Loucy (cell line): ENCODE data around the gene GCK.

Experiments
- H2AFZ ChIP-seq: fragments of 200-600 bp; sonication (generic); 2 replicates; pipeline ENCODE4 v1.6.0; 2016; ENCODE audit warnings: antibody characterized with exemption, mild to moderate bottlenecking, low read length, moderate library complexity
- H3F3A ChIP-seq: fragments of 200-600 bp; 2 replicates; pipeline ENCODE4 v1.6.0; 2016; ENCODE audit warnings: antibody characterized with exemption, low read depth, mild to moderate bottlenecking
- H3K27me3 ChIP-seq: fragments of 200-600 bp; sonication (generic); 2 replicates; pipeline ENCODE4 v1.6.1; 2014; ENCODE audit warnings: low read length, mild to moderate bottlenecking; ENCODE audit not compliant: insufficient read depth, poor library complexity, severe bottlenecking
- H3K36me3 ChIP-seq: fragments of 200-600 bp; sonication (generic); 2 replicates; pipeline ENCODE4 v1.6.1; 2016; ENCODE audit warnings: low read length; ENCODE audit not compliant: insufficient read depth
- H3K4me1 ChIP-seq: fragments of 200-600 bp; sonication (generic); 2 replicates; pipeline ENCODE4 v1.5.1; 2014; ENCODE audit warnings: low read length, mild to moderate bottlenecking; ENCODE audit not compliant: insufficient read depth, poor library complexity, severe bottlenecking
- H3K4me2 ChIP-seq: fragments of 200-600 bp; sonication (generic); 2 replicates; pipeline ENCODE4 v1.6.0; 2014; ENCODE audit warnings: antibody characterized with exemption, low read length, low read depth, mild to moderate bottlenecking; ENCODE audit not compliant: poor library complexity, severe bottlenecking
- H3K4me3 ChIP-seq: fragments of 200-600 bp; sonication (generic); 2 replicates; pipeline ENCODE4 v1.5.1; 2014; ENCODE audit warnings: low read length, mild to moderate bottlenecking, mixed read lengths; ENCODE audit not compliant: poor library complexity, severe bottlenecking
- H3K79me2 ChIP-seq: fragments of 200-600 bp; sonication (generic); 2 replicates; pipeline ENCODE4 v1.6.1; 2014; ENCODE audit warnings: low read length; ENCODE audit not compliant: insufficient read depth
- H3K9ac ChIP-seq: fragments of 200-600 bp; sonication (generic); 2 replicates; pipeline ENCODE4 v1.6.0; 2014; ENCODE audit warnings: mild to moderate bottlenecking, low read depth, low read length, moderate library complexity; ENCODE audit not compliant: poor library complexity, severe bottlenecking
- H3K9me2 ChIP-seq: fragments of 200-600 bp; sonication (generic); replicated peaks from 2 replicates; pipeline ENCODE4 v1.6.1; 2016; ENCODE audit warnings: low read depth, low read length, mixed read lengths
- H3K9me3 ChIP-seq: fragments of 200-600 bp; sonication (generic); 2 replicates; pipeline ENCODE4 v1.6.1; 2014; ENCODE audit warnings: mild to moderate bottlenecking, antibody characterized with exemption, low read length, low read depth; ENCODE audit not compliant: insufficient read depth
- H4K20me1 ChIP-seq: fragments of 200-600 bp; sonication (generic); 2 replicates; pipeline ENCODE4 v1.6.0; 2014; ENCODE audit warnings: antibody characterized with exemption, low read length, mild to moderate bottlenecking; ENCODE audit not compliant: insufficient read depth, poor library complexity, severe bottlenecking
- EZH2phosphoT487 ChIP-seq: fragments of 200-600 bp; IDR thresholded peaks from 2 replicates; pipeline ENCODE4 v1.6.1; 2018; ENCODE audit warnings: antibody characterized with exemption, mild to moderate bottlenecking, moderate library complexity, borderline replicate concordance
- TF ChIP-seq, protein P1 (sequence below): fragments of 200-600 bp; sonication (generic); conservative IDR thresholded peaks from 2 replicates; pipeline ENCODE4 v1.5.1; 2014; ENCODE audit warnings: mild to moderate bottlenecking, antibody characterized with exemption, low read length

The GCK gene

DNA sequence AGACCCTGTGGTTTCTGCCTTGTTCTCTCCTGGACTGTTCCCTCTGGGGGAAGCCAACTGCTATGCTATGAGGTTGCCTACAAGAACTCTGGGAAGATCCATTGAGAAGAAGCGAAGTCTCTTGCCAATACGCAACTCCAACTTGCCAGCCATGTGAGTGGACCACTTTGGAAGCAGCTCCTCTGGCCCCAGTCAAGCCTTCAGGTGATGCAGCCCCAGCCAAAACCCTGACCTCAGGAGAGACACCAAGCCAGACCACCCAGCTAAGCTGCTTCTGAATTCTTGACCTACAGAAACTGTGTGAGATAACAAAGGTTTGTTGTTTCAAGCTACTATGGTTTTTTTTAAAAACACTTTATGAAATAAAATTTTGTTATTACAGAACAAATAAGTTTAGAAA lies 27.9 kb downstream of the GCK start:
- H3F3A ChIP-seq, result no peaks in the 10 kb centered on the region
- H3K36me3 ChIP-seq, result no peaks in the 10 kb centered on the region
- no peaks in the 10 kb centered on the region for H3K27me3 ChIP-seq
- TF ChIP-seq, protein P1, sequence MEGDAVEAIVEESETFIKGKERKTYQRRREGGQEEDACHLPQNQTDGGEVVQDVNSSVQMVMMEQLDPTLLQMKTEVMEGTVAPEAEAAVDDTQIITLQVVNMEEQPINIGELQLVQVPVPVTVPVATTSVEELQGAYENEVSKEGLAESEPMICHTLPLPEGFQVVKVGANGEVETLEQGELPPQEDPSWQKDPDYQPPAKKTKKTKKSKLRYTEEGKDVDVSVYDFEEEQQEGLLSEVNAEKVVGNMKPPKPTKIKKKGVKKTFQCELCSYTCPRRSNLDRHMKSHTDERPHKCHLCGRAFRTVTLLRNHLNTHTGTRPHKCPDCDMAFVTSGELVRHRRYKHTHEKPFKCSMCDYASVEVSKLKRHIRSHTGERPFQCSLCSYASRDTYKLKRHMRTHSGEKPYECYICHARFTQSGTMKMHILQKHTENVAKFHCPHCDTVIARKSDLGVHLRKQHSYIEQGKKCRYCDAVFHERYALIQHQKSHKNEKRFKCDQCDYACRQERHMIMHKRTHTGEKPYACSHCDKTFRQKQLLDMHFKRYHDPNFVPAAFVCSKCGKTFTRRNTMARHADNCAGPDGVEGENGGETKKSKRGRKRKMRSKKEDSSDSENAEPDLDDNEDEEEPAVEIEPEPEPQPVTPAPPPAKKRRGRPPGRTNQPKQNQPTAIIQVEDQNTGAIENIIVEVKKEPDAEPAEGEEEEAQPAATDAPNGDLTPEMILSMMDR, result no peak
- no peak for TF ChIP-seq EZH2phosphoT487
- H4K20me1 ChIP-seq, result no peaks in the 10 kb centered on the region
- no peaks in the 10 kb centered on the region for H3K4me1 ChIP-seq
- no peak overlapping the region for H2AFZ ChIP-seq
- H3K9me2 ChIP-seq, result no peaks in the 10 kb centered on the region
- no peak overlapping the region for H3K4me3 ChIP-seq
- H3K9me3 ChIP-seq, result no peaks in the 10 kb centered on the region
- no peak overlapping the region for H3K4me2 ChIP-seq
- no peaks in the 10 kb centered on the region for H3K79me2 ChIP-seq
- no peak overlapping the region for H3K9ac ChIP-seq

DNA sequence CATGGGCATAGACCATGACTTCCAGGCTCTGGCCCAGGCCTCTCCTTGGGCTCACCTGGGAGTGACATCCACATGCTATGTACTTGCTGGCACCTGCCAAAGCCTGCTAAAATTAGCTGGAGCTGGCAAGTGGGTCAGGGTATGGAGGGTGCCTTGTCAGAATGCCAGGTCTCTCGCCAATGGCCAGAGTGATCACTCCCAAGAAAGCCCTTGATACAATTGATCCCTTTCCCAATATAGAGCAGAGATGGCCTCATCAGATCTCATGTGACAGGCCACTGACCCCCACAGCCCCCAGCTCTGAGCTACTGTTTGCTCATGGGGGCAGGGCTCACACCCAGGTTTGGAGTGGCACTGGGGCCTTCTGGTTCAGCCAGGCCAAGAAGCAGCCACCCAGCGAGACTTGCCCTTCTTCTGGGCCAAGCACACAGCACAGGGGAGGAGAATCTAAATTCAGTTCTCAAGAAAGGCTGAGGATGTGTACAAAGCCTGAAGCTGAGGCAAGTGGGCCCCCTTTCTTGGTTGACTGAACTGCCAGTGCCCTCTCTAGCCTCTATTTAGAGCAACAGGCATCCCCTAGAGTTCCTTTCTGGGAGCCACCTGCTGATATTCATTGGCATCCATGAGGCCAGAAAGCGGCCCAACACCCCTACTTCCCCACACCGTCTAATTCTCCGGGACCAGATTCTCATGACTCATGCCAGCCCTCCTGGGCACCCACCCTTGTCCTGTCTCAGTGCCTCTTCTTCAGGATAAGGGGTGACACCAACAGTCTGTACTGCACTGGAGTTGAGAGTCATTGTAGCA lies 29.2 kb downstream of the GCK start:
- Histone ChIP-seq H2AFZ (no peak overlapping the region), H3K4me1 (no peaks in the 10 kb centered on the region), H3K9me3 (no peaks in the 10 kb centered on the region), H3K4me3 (no peak overlapping the region), H3K27me3 (no peaks in the 10 kb centered on the region), H4K20me1 (no peaks in the 10 kb centered on the region), H3K36me3 (no peaks in the 10 kb centered on the region), H3F3A (no peaks in the 10 kb centered on the region), H3K9ac (no peak overlapping the region), H3K4me2 (no peak overlapping the region), H3K9me2 (no peaks in the 10 kb centered on the region), H3K79me2 (no peaks in the 10 kb centered on the region)
- TF ChIP-seq, protein P1, result no peak
- no peak for TF ChIP-seq EZH2phosphoT487

DNA sequence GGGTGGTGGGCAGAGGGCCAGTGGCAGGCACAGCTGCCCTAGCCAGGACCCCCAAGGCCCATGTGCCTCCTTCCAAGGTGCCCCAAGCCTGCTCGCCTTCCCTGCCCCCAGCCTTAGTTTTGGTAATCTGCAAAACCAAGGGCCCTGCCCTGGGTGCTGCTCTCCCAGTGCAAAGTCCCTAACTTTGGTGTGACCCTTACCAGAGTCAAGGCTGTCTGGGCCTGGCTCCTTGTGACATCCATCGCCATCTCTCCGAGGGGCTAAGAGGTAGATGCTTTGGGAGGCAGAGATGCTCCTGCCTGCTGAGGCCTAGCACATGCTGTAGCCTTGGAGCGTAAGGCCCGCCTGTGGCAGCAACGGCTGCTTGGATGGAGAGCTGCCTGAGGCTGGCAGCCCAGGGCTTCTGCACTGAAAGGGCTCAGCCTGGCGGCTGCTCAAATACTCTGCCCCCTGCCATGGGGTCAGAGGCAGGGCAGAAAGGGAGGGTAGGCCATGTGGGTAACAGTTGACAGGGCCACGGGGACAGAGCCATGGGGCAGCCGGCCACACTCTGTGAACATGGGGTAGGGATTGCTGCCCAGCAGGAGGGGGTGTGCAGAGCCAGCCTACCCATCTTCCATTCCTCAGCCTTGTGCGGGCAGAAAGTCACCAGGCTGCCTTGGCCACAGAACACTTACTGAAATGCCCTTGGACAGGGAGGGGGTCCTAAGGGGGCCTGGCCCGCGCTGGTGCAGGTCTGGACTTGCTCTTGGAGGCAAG lies 30.2 kb downstream of the GCK start:
- TF ChIP-seq EZH2phosphoT487, result no peak
- TF ChIP-seq, protein P1, result no peak
- no peak overlapping the region for H2AFZ ChIP-seq
- H4K20me1 ChIP-seq, result no peaks in the 10 kb centered on the region
- no peak overlapping the region for H3K4me2 ChIP-seq
- H3K4me1 ChIP-seq, result no peaks in the 10 kb centered on the region
- H3K27me3 ChIP-seq, result no peaks in the 10 kb centered on the region
- no peaks in the 10 kb centered on the region for H3F3A ChIP-seq
- no peak overlapping the region for H3K4me3 ChIP-seq
- no peaks in the 10 kb centered on the region for H3K36me3 ChIP-seq
- H3K79me2 ChIP-seq, result no peaks in the 10 kb centered on the region
- no peaks in the 10 kb centered on the region for H3K9me2 ChIP-seq
- no peak overlapping the region for H3K9ac ChIP-seq
- H3K9me3 ChIP-seq, result no peaks in the 10 kb centered on the region
